HepG2 (cell line): ENCODE data around the gene PAXX. TPM values are rescaled to one million over a fixed set of nuclear protein-coding genes. Genes with fewer than 3 reads are reported as not detected.

Source experiments
- ATAC-seq: fragments of 200-7000 bp; cut with Tn5 transposase; 3 replicates; pipeline ENCODE4 v1.9.1; 2020; ENCODE audit warnings: mild to moderate bottlenecking, moderate library complexity
- BruUV-seq: library from RNA; stranded (reverse); fragments of 400-500 nt; replicated peaks from 2 replicates; lab custom pipeline; 2021; lab: Mats Ljungman, UMichigan
- CTCF ChIA-PET: fragments of 300-600 bp; formaldehyde crosslinking; extraction: SDS; loops from one replicate; lab custom pipeline; 2021; ENCODE audit warnings: low total read pairs, inconsistent platforms, low intra/inter-chr PET ratio; lab: Yijun Ruan, JAX
- POLR2A ChIA-PET: fragments of 350-600 bp; sonication (Branson Sonifier 250); formaldehyde crosslinking; loops from one replicate; lab custom pipeline; 2020; ENCODE audit warnings: antibody characterized with exemption, inconsistent platforms; lab: Yijun Ruan, JAX
- DNase-seq: peaks from one replicate; pipeline ENCODE4 v3.0.0-alpha.2; 2015; ENCODE audit warnings: low spot score
- FAIRE-seq: peaks from 3 replicates; lab custom pipeline; 2011; peaks lifted over from hg19 to GRCh38; lab: Jason Lieb, UNC
- H2AFZ ChIP-seq: one replicate; pipeline ENCODE4 v1.6.1; 2011; ENCODE audit warnings: low read length, inconsistent platforms
- H3K27ac ChIP-seq: fragments of 300-600 bp; 3 replicates; pipeline ENCODE4 v1.8.0; 2011; ENCODE audit warnings: mixed run types, mild to moderate bottlenecking, mixed read lengths, low read length, inconsistent platforms; ENCODE audit not compliant: insufficient read depth; ENCODE audit errors: extremely low read length
- H3K27me3 ChIP-seq, 2 experiments: fragments of 200-600 bp in 1 of 2; 2 replicates in 1 of 2; 3 replicates in 1 of 2; pipeline versions ENCODE4 v1.6.0 to v1.8.0; 2011; ENCODE audit warnings: low read length in 2 of 2, mild to moderate bottlenecking in 2 of 2, moderate library complexity in 2 of 2, inconsistent platforms in 1 of 2; ENCODE audit not compliant: insufficient read depth in 2 of 2, control insufficient read depth in 1 of 2
- H3K36me3 ChIP-seq, 2 experiments: fragments of 200-600 bp in 1 of 2; replicated peaks in 1 of 2; 2 replicates in 1 of 2; 3 replicates in 1 of 2; pipeline versions ENCODE4 v1.5.1 to v1.8.0; 2011; ENCODE audit warnings: low read length in 2 of 2, inconsistent platforms in 1 of 2; ENCODE audit not compliant: insufficient read depth in 2 of 2, control insufficient read depth in 1 of 2
- H3K4me1 ChIP-seq: 2 replicates; pipeline ENCODE4 v1.5.1; 2012; ENCODE audit warnings: low read length, inconsistent platforms; ENCODE audit not compliant: insufficient read depth
- H3K4me2 ChIP-seq: 2 replicates; pipeline ENCODE4 v1.6.0; 2011; ENCODE audit warnings: low read depth, low read length, inconsistent platforms
- H3K4me3 ChIP-seq, 3 experiments: fragments of 200-600 bp in 1 of 3; sonication (generic), shearing (Covaris generic) in 1 of 3; replicated peaks in 1 of 3; 2 replicates each; pipeline ENCODE4 v1.5.1; 2011 to 2016; ENCODE audit warnings: low read length in 3 of 3, inconsistent platforms in 2 of 3, low read depth in 2 of 3, mild to moderate bottlenecking in 2 of 3, control low read depth in 1 of 3, mixed read lengths in 1 of 3; ENCODE audit not compliant: insufficient read depth in 1 of 3
- H3K79me2 ChIP-seq: one replicate; pipeline ENCODE4 v1.6.1; 2011; ENCODE audit warnings: low read length, inconsistent platforms; ENCODE audit not compliant: insufficient read depth
- H3K9ac ChIP-seq: 2 replicates; pipeline ENCODE4 v1.6.0; 2011; ENCODE audit warnings: mild to moderate bottlenecking, low read depth, low read length, inconsistent platforms; ENCODE audit not compliant: insufficient read depth
- H3K9me3 ChIP-seq: 2 replicates; pipeline ENCODE4 v1.5.1; 2012; ENCODE audit warnings: mild to moderate bottlenecking, low read length
- H4K20me1 ChIP-seq: 2 replicates; pipeline ENCODE4 v1.6.0; 2011; ENCODE audit warnings: inconsistent platforms, mild to moderate bottlenecking, low read length, moderate library complexity; ENCODE audit not compliant: insufficient read depth
- ELF4 ChIP-seq: sonication (generic); formaldehyde crosslinking; IDR thresholded peaks from 2 replicates; pipeline ENCODE4 v1.5.0; 2020; ENCODE audit warnings: missing genetic modification reagents, mild to moderate bottlenecking, moderate library complexity, borderline replicate concordance
- HCFC1 ChIP-seq: fragments of 150-350 bp; IDR thresholded peaks from 2 replicates; pipeline ENCODE4 v1.6.1; 2014; ENCODE audit warnings: low read depth, low read length
- HIC2 ChIP-seq: sonication (generic); formaldehyde crosslinking; IDR thresholded peaks from 2 replicates; pipeline ENCODE4 v1.9.0; 2022; ENCODE audit warnings: low read depth, missing genetic modification reagents
- HMG20A ChIP-seq: IDR thresholded peaks from 2 replicates; pipeline ENCODE4 v1.6.1; 2016; ENCODE audit warnings: borderline replicate concordance
- HNRNPL ChIP-seq: fragments of 200-400 bp; formaldehyde crosslinking; IDR thresholded peaks from 2 replicates; pipeline ENCODE4 v1.6.1; 2017; ENCODE audit warnings: mild to moderate bottlenecking, low read depth, low read length
- NAIF1 ChIP-seq: sonication (generic); formaldehyde crosslinking; IDR thresholded peaks from 2 replicates; pipeline ENCODE4 v1.5.0; 2020; ENCODE audit warnings: mild to moderate bottlenecking, missing genetic modification reagents, borderline replicate concordance
- NR2C2 ChIP-seq: sonication (generic); formaldehyde crosslinking; IDR thresholded peaks from 2 replicates; pipeline ENCODE4 v1.4.0; 2020; ENCODE audit warnings: missing genetic modification reagents, mild to moderate bottlenecking, moderate library complexity, borderline replicate concordance
- NR2F1 ChIP-seq, 2 experiments: fragments of 450-650 bp in 1 of 2; formaldehyde crosslinking in 1 of 2; IDR thresholded peaks; 2 replicates each; pipeline versions ENCODE4 v1.5.0 to v1.6.1; 2016 to 2020; ENCODE audit warnings: mild to moderate bottlenecking in 1 of 2, missing compliant biosample characterization in 1 of 2, missing genetic modification reagents in 1 of 2, moderate library complexity in 1 of 2
- NR2F2 ChIP-seq: IDR thresholded peaks from 2 replicates; pipeline ENCODE4 v1.6.1; 2012; ENCODE audit warnings: low read depth, inconsistent platforms, borderline replicate concordance
- NR2F6 ChIP-seq, 2 experiments: IDR thresholded peaks; 2 replicates each; pipeline ENCODE4 v1.6.1; 2016; ENCODE audit warnings: antibody characterized with exemption in 1 of 2, mild to moderate bottlenecking in 1 of 2
- TFAP4 ChIP-seq: sonication (generic); IDR thresholded peaks from 2 replicates; pipeline ENCODE4 v1.6.1; 2016; ENCODE audit warnings: low read depth, borderline replicate concordance
- UBTF ChIP-seq: sonication (generic); formaldehyde crosslinking; IDR thresholded peaks from 2 replicates; pipeline ENCODE4 v1.4.0; 2020; ENCODE audit warnings: mild to moderate bottlenecking, missing genetic modification reagents
- ZNF552 ChIP-seq: sonication (generic); formaldehyde crosslinking; IDR thresholded peaks from 2 replicates; pipeline ENCODE4 v1.9.0; 2022; ENCODE audit warnings: missing genetic modification reagents, mild to moderate bottlenecking, borderline replicate concordance
- ZNF772 ChIP-seq: sonication (generic); formaldehyde crosslinking; IDR thresholded peaks from 2 replicates; pipeline ENCODE4 v1.5.0; 2020; ENCODE audit warnings: mild to moderate bottlenecking, missing genetic modification reagents
- ZSCAN9 ChIP-seq: IDR thresholded peaks from 2 replicates; pipeline ENCODE4 v1.6.1; 2016; ENCODE audit warnings: borderline replicate concordance
- WGBS: methylation state at CpG from one replicate; pipeline ENCODE4 v1.1.6; 2017; ENCODE audit warnings: low lambda C conversion rate; 5-methylcytosine and 5-hydroxymethylcytosine counted together
- in situ Hi-C: cut with HindIII; loops from 2 replicates; pipeline ENCODE4 v1.10.0; 2017; ENCODE audit warnings: low pct_unique_long_range_greater_than_20kb; ENCODE audit not compliant: extremely low pct_ligation_motif_present
- intact Hi-C: fragments of 100-400 bp; cut with micrococcal nuclease; formaldehyde crosslinking; loops from one replicate; pipeline ENCODE4 v1.10.0; 2022; ENCODE audit not compliant: unreplicated experiment
- polyA plus RNA-seq, 8 experiments: library from polyadenylated mRNA; depleted of rRNA in 3 of 8; stranded (reverse) in 7 of 8; unstranded in 1 of 8; fragments of >200 nt; fragmentation: Illumina TruSeq in 4 of 8; extraction: Trizol in 4 of 8; gene quantifications; 2 replicates each; pipeline versions ENCODE4 v1.2.1 to v1.2.3, GENCODE V29; 2011 to 2016; ENCODE audit warnings: low read depth in 4 of 8, missing spikeins in 1 of 8, mixed read lengths in 1 of 8; ENCODE audit not compliant: insufficient read depth in 1 of 8
- total RNA-seq, 5 experiments: library from RNA; depleted of rRNA; stranded (reverse); fragments of >200 nt; fragmentation: Illumina TruSeq; extraction: Trizol; gene quantifications; 2 replicates each; pipeline ENCODE4 v1.2.3, GENCODE V29; 2016; ENCODE audit warnings: low read depth in 1 of 5
- TF ChIP-seq, protein P1 (sequence below): sonication (generic); formaldehyde crosslinking; IDR thresholded peaks from 2 replicates; pipeline ENCODE4 v1.5.1; 2020; ENCODE audit warnings: missing genetic modification reagents, mild to moderate bottlenecking, borderline replicate concordance

Gene PAXX
- total and polyA plus RNA-seq, 2 of the 13 experiments (the other 11 are each of a cell fraction or from before 2014, with no cell fraction given): 14.0 to 31.9 TPM

- WGBS: 36% methylated on average over 6 of the region's 7 CpGs
- CTCF ChIA-PET: no interaction called here
Observed at GRCh38 chr9:137023157-137023556, 30.9 kb downstream of the PAXX start.

More at GRCh38 chr9:137023157-137023556, 30.9 kb downstream of the PAXX start:
- H3K9me3 ChIP-seq: no peaks in the 10 kb centered on the region
- peaks cover 61% of the 10 kb centered on the region for H3K4me1 ChIP-seq
- POLR2A ChIA-PET: interaction anchor here (1.1 to 1.7 kb wide), 2 partner anchors 27 to 107 kb away, joined by 3 to 5 read pairs; partner anchors contain the start of gene CLIC3
- H3K27me3 ChIP-seq: peaks cover 0 to 5% of the 10 kb centered on the region in 2 experiments; a peak in 1 of 5 replicates
- H3K36me3 ChIP-seq: no peaks in the 10 kb centered on the region
- no peaks in the 10 kb centered on the region for H4K20me1 ChIP-seq
- H3K4me3 ChIP-seq: no peak overlapping the region
- H3K27ac ChIP-seq: no peak overlapping the region
- no peak overlapping the region for H2AFZ ChIP-seq
- H3K9ac ChIP-seq: no peak overlapping the region
- ATAC-seq: peak; percentile 5; the same call in 2 of the 3 replicates
- TF ChIP-seq ZSCAN9 (CRISPR knock-in tag) (no peak), HCFC1 (no peak), NR2F1 (CRISPR knock-in tag; IDR thresholded peaks at IDR 0.05) (peak; percentile 63 to 93; a peak in 3 of 4 replicates), ZNF552 (CRISPR knock-in tag) (no peak), HNRNPL (peak; percentile 34; the same call in 1 of the 2 replicates), HMG20A (CRISPR knock-in tag) (no peak), ELF4 (no peak), NR2F6 (IDR thresholded peaks at IDR 0.05) (peak; percentile 95), NR2F6 (CRISPR knock-in tag; IDR thresholded peaks at IDR 0.05) (peak; percentile 81), UBTF (CRISPR knock-in tag) (no peak), HIC2 (CRISPR knock-in tag) (peak; percentile 31; the same call in 1 of the 2 replicates), NAIF1 (CRISPR knock-in tag) (no peak), ZNF772 (CRISPR knock-in tag) (no peak), NR2F2 (peak; percentile 55), NR2C2 (CRISPR knock-in tag) (peak; percentile 81), TFAP4 (peak; percentile 74)
- TF ChIP-seq, protein P1, sequence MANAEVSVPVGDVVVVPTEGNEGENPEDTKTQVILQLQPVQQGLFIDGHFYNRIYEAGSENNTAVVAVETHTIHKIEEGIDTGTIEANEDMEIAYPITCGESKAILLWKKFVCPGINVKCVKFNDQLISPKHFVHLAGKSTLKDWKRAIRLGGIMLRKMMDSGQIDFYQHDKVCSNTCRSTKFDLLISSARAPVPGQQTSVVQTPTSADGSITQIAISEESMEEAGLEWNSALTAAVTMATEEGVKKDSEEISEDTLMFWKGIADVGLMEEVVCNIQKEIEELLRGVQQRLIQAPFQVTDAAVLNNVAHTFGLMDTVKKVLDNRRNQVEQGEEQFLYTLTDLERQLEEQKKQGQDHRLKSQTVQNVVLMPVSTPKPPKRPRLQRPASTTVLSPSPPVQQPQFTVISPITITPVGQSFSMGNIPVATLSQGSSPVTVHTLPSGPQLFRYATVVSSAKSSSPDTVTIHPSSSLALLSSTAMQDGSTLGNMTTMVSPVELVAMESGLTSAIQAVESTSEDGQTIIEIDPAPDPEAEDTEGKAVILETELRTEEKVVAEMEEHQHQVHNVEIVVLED (CRISPR knock-in tag): no peak
- TF ChIP-seq, all 625 proteins: peak for 7
- in situ Hi-C loops: no loop called here
- BruUV-seq: no TSS peak
- Histone ChIP-seq H3K79me2 (no peaks in the 10 kb centered on the region), H3K4me2 (peak overlapping the region; percentile 31)
- FAIRE-seq (no peak), DNase-seq (no peak)
- intact Hi-C loops: no loop called here
